Measurements from ENCODE around the gene CPN1.

- TF ChIP-seq CTCF (conservative IDR thresholded peaks at IDR 0.05; ENCODE audit: low read length) (no peak), EZH2phosphoT487 (IDR thresholded peaks at IDR 0.05; ENCODE audit: borderline replicate concordance, low read depth, low read length) (no peak)
Observed at GRCh38 chr10:100006243-100006886, 75.3 kb downstream of the CPN1 start.

Measured in OCI-LY7 (cell line).